Liver (tissue), 9 donors: Measurements from ENCODE around the gene EOMES. TPM values are rescaled to one million over a fixed set of nuclear protein-coding genes. Genes with fewer than 3 reads are reported as not detected.

Experiments used
- DNase-seq: peaks from one replicate; pipeline ENCODE4 v3.0.0-alpha.2; 2017; ENCODE audit warnings: low spot score
- H3K27ac ChIP-seq, 2 donors: one replicate each; pipeline ENCODE4 v1.7.0; 2013; ENCODE audit warnings: inconsistent platforms in 2 of 2, low read length in 2 of 2, control low read depth in 1 of 2, low read depth in 1 of 2, mild to moderate bottlenecking in 1 of 2
- H3K27me3 ChIP-seq, 4 donors: one replicate each; pipeline versions ENCODE4 v1.6.1 to v1.7.0; 2013; ENCODE audit warnings: low read length in 3 of 4, inconsistent platforms in 1 of 4, mild to moderate bottlenecking in 1 of 4, moderate library complexity in 1 of 4; ENCODE audit not compliant: control insufficient read depth in 4 of 4, insufficient read depth in 4 of 4
- H3K36me3 ChIP-seq, 4 donors: one replicate each; pipeline versions ENCODE4 v1.6.1 to v1.7.0; 2013; ENCODE audit warnings: low read length in 3 of 4, mild to moderate bottlenecking in 3 of 4, low read depth in 1 of 4, moderate library complexity in 1 of 4; ENCODE audit not compliant: control insufficient read depth in 4 of 4, insufficient read depth in 3 of 4
- H3K4me1 ChIP-seq, 4 donors: one replicate each; pipeline versions ENCODE4 v1.6.1 to v1.7.0; 2013; ENCODE audit warnings: low read length in 3 of 4, mild to moderate bottlenecking in 3 of 4, moderate library complexity in 1 of 4; ENCODE audit not compliant: control insufficient read depth in 4 of 4, insufficient read depth in 4 of 4
- H3K4me3 ChIP-seq, 3 donors: one replicate each; pipeline versions ENCODE4 v1.6.1 to v1.7.0; 2013; ENCODE audit warnings: low read length in 3 of 3, control low read depth in 1 of 3, low read depth in 1 of 3, mild to moderate bottlenecking in 1 of 3
- H3K9ac ChIP-seq, 2 donors: one replicate each; pipeline ENCODE4 v1.7.0; 2013; ENCODE audit warnings: low read length in 2 of 2, mild to moderate bottlenecking in 2 of 2, moderate library complexity in 2 of 2, control low read depth in 1 of 2, low read depth in 1 of 2
- H3K9me3 ChIP-seq, 4 donors: one replicate each; pipeline versions ENCODE4 v1.6.1 to v1.7.0; 2013; ENCODE audit warnings: low read length in 3 of 4; ENCODE audit not compliant: control insufficient read depth in 4 of 4
- FOXA1 ChIP-seq: IDR thresholded peaks from 2 replicates; pipeline ENCODE4 v1.6.1; 2016; ENCODE audit warnings: antibody characterized with exemption
- GABPA ChIP-seq, 2 donors: IDR thresholded peaks in 1 of 2; conservative IDR thresholded peaks in 1 of 2; 2 replicates each; pipeline ENCODE4 v1.6.1; 2016; ENCODE audit warnings: antibody characterized with exemption in 2 of 2, mild to moderate bottlenecking in 1 of 2, moderate library complexity in 1 of 2
- HNF4A ChIP-seq, 2 donors: conservative IDR thresholded peaks; 2 replicates each; pipeline ENCODE4 v1.6.1; 2016; ENCODE audit warnings: antibody characterized with exemption in 2 of 2, mild to moderate bottlenecking in 2 of 2
- NR2F2 ChIP-seq: IDR thresholded peaks from 2 replicates; pipeline ENCODE4 v1.6.1; 2016; ENCODE audit warnings: antibody characterized with exemption
- RXRA ChIP-seq, 2 donors: IDR thresholded peaks; 2 replicates each; pipeline ENCODE4 v1.6.1; 2017 to 2018; ENCODE audit warnings: antibody characterized with exemption in 2 of 2, mild to moderate bottlenecking in 1 of 2
- SP1 ChIP-seq: IDR thresholded peaks from 2 replicates; pipeline ENCODE4 v1.6.1; 2018; ENCODE audit warnings: antibody characterized with exemption, mild to moderate bottlenecking
- ZBTB33 ChIP-seq: IDR thresholded peaks from 2 replicates; pipeline ENCODE4 v1.6.1; 2016; ENCODE audit warnings: antibody characterized with exemption
- WGBS: extraction: QIAGEN DNeasy Blood & Tissue Kit; methylation state at CpG from one replicate; pipeline ENCODE4 v1.1.7; 2013; 5-methylcytosine and 5-hydroxymethylcytosine counted together
- polyA plus RNA-seq, 2 donors: library from polyadenylated mRNA; stranded (reverse) in 1 of 2; unstranded in 1 of 2; fragments of 200-250 nt in 1 of 2; fragments of >200 nt in 1 of 2; fragmentation: Nextera tagmentation in 1 of 2; extraction: Ambion mirVana in 1 of 2; gene quantifications; one replicate each; pipeline versions ENCODE4 v1.2.1 to v1.2.3, GENCODE V29; 2013 to 2015
- total RNA-seq, 2 donors: library from RNA; depleted of rRNA; stranded (reverse); fragments of >200 nt; gene quantifications; one replicate each; pipeline ENCODE4 v1.2.3, GENCODE V29; 2014
- donor health status: healthy.
- donor health status: healthy.
- donor health status: healthy.
- donor health status: healthy.
- donor health status: healthy.

The EOMES gene
- total and polyA plus RNA-seq, 4 donors = 0.39 to 0.75 (median 0.59) TPM

DNA sequence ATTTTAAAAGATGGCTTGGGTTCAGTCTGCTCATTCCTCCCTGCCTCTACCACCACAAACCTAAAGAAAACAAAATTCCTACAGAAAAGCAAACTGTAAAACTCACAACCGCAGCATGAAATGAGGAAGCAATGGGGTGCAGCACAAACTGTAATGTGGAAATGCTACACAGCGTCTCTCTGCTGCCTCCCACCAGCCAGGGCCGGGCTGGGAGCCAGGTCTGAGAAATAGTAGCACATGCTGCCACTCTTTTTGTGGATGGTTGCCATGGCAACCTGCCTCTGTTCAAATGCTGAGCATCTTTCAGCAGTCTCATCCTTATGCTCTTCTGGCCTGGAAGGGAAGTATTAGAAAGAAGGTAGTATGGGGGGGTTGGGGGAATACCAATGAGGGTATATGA, 55.4 kb downstream of the EOMES start:
- no peak for TF ChIP-seq FOXA1
- no peak for TF ChIP-seq GABPA (IDR thresholded peaks at IDR 0.05 in 1 of 2, conservative IDR thresholded peaks at IDR 0.05 in 1 of 2)
- no peak for TF ChIP-seq HNF4A (conservative IDR thresholded peaks at IDR 0.05)
- no peak for TF ChIP-seq ZBTB33
- TF ChIP-seq RXRA (IDR thresholded peaks at IDR 0.05) = no peak
- TF ChIP-seq NR2F2 = no peak
- no peaks in the 10 kb centered on the region for H3K9me3 ChIP-seq
- H3K27me3 ChIP-seq = no peaks in the 10 kb centered on the region
- H3K27ac ChIP-seq = no peak overlapping the region
- H3K9ac ChIP-seq = no peak overlapping the region
- H3K36me3 ChIP-seq = no peaks in the 10 kb centered on the region
- H3K4me1 ChIP-seq = no peaks in the 10 kb centered on the region
- WGBS = 35% methylated on average over 3 of the region's 3 CpGs
- DNase-seq = no peak
- H3K4me3 ChIP-seq = no peak overlapping the region

DNA sequence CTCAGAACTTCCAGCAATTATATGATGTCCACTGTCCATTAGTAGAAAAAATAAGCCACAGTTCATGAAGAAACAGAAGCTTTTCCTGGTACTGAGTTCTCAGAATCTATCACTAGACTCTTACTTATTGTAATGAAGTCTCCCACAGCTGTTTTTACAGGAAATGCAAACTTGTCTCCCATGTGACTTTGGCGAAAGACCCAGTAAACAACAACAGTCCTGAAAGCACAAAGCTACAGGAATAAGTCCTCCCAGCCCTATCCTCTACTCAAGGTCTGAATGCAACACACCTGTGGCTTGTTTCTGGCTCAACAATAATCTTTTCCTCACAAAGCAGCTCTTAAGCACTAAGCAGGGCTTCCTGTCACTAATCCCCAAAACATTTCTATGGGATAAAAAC, 55.9 kb downstream of the EOMES start:
- no peaks in the 10 kb centered on the region for H3K36me3 ChIP-seq
- H3K27me3 ChIP-seq = no peaks in the 10 kb centered on the region
- no peaks in the 10 kb centered on the region for H3K9me3 ChIP-seq
- H3K4me1 ChIP-seq = no peaks in the 10 kb centered on the region
- H3K4me3 ChIP-seq = no peak overlapping the region
- DNase-seq = no peak
- WGBS = 41% methylated on average over 1 of the region's 1 CpG
- no peak for TF ChIP-seq SP1
- no peak overlapping the region for H3K27ac ChIP-seq
- no peak overlapping the region for H3K9ac ChIP-seq

Other genes with a start within 250 kb of the EOMES start
- 1 to 10 TPM; 6.3 to 9.8 TPM for gene SLC4A7, start 237.9 kb downstream of the EOMES start, total RNA-seq
- 1 to 10 TPM in 1 of 2 donors, under 1 TPM in 1; 0.76 to 1.8 TPM for gene SLC4A7, start 237.9 kb downstream of the EOMES start, polyA plus RNA-seq